ENCODE data around the gene PPIAL4G.
A peak's percentile ranks its signal among the peaks of the same experiment; 100 is the strongest.
"Not testable (repeated sequence)": the region's sequence is repeated elsewhere in the genome, so short reads cannot be mapped to it uniquely, and the experiment has no call there.

The PPIAL4G gene

GRCh38 chr1:148483029-148483428 is at the start of gene PPIAL4G:
PPIAL4G (minus strand) TSS chr1:148483302; CDS start chr1:148483252, 50 bp downstream.
- DNase-seq (ENCODE audit: low read depth in 2 of 2, low spot score in 1 of 2), result not testable (repeated sequence)

GRCh38 chr1:148532158-148532557 is 49.1 kb upstream of the PPIAL4G start:
- DNase-seq (ENCODE audit: low read depth in 2 of 2, low spot score in 1 of 2), result not testable (repeated sequence)

GRCh38 chr1:148529101-148529567 is 46.0 kb upstream of the PPIAL4G start:
- peak in 1 of 2 donors; percentile 40 for DNase-seq (ENCODE audit: low read depth in 2 of 2, low spot score in 1 of 2)

GRCh38 chr1:148528591-148528990 is 45.5 kb upstream of the PPIAL4G start:
- DNase-seq (ENCODE audit: low read depth in 2 of 2, low spot score in 1 of 2), result not testable (repeated sequence)

- DNase-seq (ENCODE audit: low read depth in 2 of 2, low spot score in 1 of 2), result not testable (repeated sequence)
Observed at GRCh38 chr1:148526587-148526986, 43.5 kb upstream of the PPIAL4G start.

GRCh38 chr1:148523205-148524144 is 40.4 kb upstream of the PPIAL4G start:
- DNase-seq (ENCODE audit: low read depth in 2 of 2, low spot score in 1 of 2), result not testable (repeated sequence)

GRCh38 chr1:148522561-148523204 is 39.6 kb upstream of the PPIAL4G start:
- peak; percentile 79 to 83 for DNase-seq (ENCODE audit: low read depth in 2 of 2, low spot score in 1 of 2)

GRCh38 chr1:148522072-148522471 is 39.0 kb upstream of the PPIAL4G start:
- peak; percentile 37 to 65 for DNase-seq (ENCODE audit: low read depth in 2 of 2, low spot score in 1 of 2)

- not testable (repeated sequence) for DNase-seq (ENCODE audit: low read depth in 2 of 2, low spot score in 1 of 2)
Observed at GRCh38 chr1:148514310-148514709, 31.2 kb upstream of the PPIAL4G start.

GRCh38 chr1:148512571-148513184 is 29.6 kb upstream of the PPIAL4G start:
- not testable (repeated sequence) for DNase-seq (ENCODE audit: low read depth in 2 of 2, low spot score in 1 of 2)

- DNase-seq (ENCODE audit: low read depth in 2 of 2, low spot score in 1 of 2), result not testable (repeated sequence)
Observed at GRCh38 chr1:148493933-148494332, 10.8 kb upstream of the PPIAL4G start.

- DNase-seq (ENCODE audit: low read depth in 2 of 2, low spot score in 1 of 2), result peak in 1 of 2 donors; percentile 2
Observed at GRCh38 chr1:148481134-148481533, 2.0 kb downstream of the PPIAL4G start.

GRCh38 chr1:148459694-148460093 is 23.4 kb downstream of the PPIAL4G start:
- not testable (repeated sequence) for DNase-seq (ENCODE audit: low read depth in 2 of 2, low spot score in 1 of 2)

GRCh38 chr1:148458901-148459581 is 24.1 kb downstream of the PPIAL4G start:
- DNase-seq (ENCODE audit: low read depth in 2 of 2, low spot score in 1 of 2), result not testable (repeated sequence)

- not testable (repeated sequence) for DNase-seq (ENCODE audit: low read depth in 2 of 2, low spot score in 1 of 2)
Observed at GRCh38 chr1:148458398-148458797, 24.7 kb downstream of the PPIAL4G start.

GRCh38 chr1:148452845-148453244 is 30.3 kb downstream of the PPIAL4G start:
- DNase-seq (ENCODE audit: low read depth in 2 of 2, low spot score in 1 of 2), result not testable (repeated sequence)

- not testable (repeated sequence) for DNase-seq (ENCODE audit: low read depth in 2 of 2, low spot score in 1 of 2)
Observed at GRCh38 chr1:148439654-148440325, 43.3 kb downstream of the PPIAL4G start.

GRCh38 chr1:148435406-148435805 is 47.7 kb downstream of the PPIAL4G start:
- DNase-seq (ENCODE audit: low read depth in 2 of 2, low spot score in 1 of 2), result no peak

GRCh38 chr1:148434832-148435231 is 48.3 kb downstream of the PPIAL4G start:
- no peak for DNase-seq (ENCODE audit: low read depth in 2 of 2, low spot score in 1 of 2)

GRCh38 chr1:148432916-148433317 is 50.2 kb downstream of the PPIAL4G start:
- not testable (repeated sequence) for DNase-seq (ENCODE audit: low read depth in 2 of 2, low spot score in 1 of 2)

Measured in stimulated activated CD8-positive, alpha-beta memory T cell treated with anti-CD3 and anti-CD28 coated beads, Interleukin-4, amount 100 ng/mL, for 1 hour (primary cell).